ENCODE data around the gene GPR39. TPM values are rescaled to one million over a fixed set of nuclear protein-coding genes. Genes with fewer than 3 reads are reported as not detected.
A peak's percentile ranks its signal among the peaks of the same experiment; 100 is the strongest.

The GPR39 gene
- total RNA-seq, 2 donors from 2014 or later, result 0.37 TPM; not detected in 1

DNA sequence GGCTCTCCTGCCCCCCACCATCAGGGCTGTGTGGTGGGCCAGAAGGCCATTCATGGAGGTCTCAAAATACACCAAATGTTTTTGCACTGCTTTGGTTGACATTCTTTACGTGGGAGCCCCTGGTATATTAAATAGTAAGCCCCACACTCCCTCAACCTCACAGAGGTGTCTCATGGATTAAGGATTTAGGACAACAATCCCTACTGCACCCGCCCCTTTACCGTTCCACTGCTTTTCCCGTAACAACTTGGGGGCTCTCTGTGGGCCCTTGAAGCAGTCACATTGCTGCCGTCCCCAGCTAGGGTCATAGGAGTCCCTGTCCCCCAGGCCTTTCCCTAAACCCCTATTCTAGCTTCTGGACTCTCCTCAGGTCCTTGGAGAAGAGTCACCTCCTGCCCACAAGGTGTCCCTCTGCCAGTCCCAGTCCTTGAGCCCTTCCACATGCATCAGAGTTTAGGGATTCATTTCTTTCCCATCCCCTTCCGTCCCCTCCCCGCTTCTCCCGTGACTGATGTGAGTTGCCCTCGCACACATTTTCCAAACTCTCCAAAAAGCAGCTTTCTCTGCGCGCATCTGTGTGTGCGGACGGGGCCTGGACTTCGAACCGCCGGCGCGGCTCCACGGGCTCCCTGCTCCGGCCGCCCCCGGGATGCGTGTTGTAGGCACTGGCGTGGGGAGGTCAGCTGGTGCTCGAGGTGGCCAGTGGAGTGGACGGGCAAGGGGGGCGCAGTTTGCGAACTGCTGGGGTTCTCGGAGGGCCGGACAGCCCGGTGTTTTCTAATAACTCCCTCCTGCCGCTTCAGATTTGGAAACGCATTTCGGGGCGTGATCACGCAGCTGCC is 168.6 kb downstream of the GPR39 start:
- peak; percentile 73 for DNase-seq (ENCODE audit: low spot score)
- intact Hi-C loops (cut with DNase I), result no loop called here

DNA sequence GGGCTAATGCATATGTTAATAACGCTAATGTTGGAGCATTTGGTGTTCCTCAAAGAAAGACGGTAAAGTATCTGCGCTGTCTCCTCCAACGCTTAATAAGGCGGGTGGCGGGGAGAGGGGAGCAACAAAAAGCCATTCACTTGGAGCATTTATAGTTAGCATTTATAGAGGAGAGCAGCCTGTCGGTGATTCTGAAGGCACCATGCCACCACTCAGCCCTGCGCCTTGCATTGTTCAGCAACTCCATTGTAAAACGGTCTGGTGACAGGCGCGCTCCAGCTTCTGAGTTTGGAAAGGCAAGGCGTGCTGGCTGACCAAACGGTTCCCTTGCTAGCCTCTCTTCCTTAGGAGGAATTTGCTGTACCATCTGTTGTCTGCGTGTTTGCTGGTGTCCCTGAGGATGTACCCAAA is 169.5 kb downstream of the GPR39 start:
- DNase-seq (ENCODE audit: low spot score), result no peak
- intact Hi-C loops (cut with DNase I), result no loop called here

DNA sequence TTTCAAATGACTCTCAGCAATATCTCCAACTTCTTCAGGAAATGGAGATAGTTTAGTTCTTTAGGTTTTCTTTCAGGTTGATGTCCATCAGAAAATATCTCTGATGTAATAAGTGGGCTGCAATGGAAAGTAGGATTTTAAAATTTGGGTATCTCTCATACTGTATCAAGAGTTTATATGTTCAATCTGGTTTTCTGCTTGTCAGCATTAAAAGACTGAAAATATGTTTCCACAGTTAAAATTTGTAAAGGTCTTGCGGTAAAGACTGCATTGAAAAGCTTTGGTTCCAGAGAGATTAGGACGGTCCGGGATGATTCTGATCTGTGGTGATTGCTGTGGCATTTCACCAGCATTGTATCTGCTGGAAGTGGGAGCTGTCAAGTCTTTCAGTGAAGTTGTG is 170.2 kb downstream of the GPR39 start:
- intact Hi-C loops (cut with DNase I), result loop anchor here in 1 of 2 donors (1.0 kb wide), 1 partner anchor 15 kb away; no protein-coding TSS in a partner anchor
- no peak for DNase-seq (ENCODE audit: low spot score)

DNA sequence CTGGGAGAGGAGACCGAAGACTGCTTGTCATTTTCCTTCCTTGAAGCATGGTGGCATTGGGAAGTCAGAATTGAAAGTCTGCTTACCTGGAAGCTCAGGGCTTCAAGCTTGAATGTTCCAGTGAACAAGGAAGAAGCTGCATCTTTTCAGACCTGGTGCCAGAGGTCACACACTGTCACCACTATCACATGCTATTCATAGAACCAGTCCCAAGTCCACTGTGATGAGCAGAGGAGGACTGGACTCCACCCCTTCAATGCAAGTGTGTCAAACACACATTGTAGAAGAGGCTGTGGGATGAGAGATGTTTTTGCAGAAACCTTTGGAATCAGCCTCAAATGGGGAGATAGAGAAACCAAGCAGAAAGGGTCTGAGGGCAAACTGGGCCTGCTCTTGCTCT is 172.0 kb downstream of the GPR39 start:
- intact Hi-C loops (cut with DNase I), result no loop called here
- no peak for DNase-seq (ENCODE audit: low spot score)

- intact Hi-C loops (cut with DNase I), result no loop called here
- DNase-seq (ENCODE audit: low spot score), result no peak
These were observed 172.7 kb downstream of the GPR39 start for GRCh38 chr2:132589111-132589830.

GRCh38 chr2:132589966-132590365 is 173.4 kb downstream of the GPR39 start:
- intact Hi-C loops (cut with DNase I), result no loop called here
- DNase-seq (ENCODE audit: low spot score), result no peak

- intact Hi-C loops (cut with DNase I), result no loop called here
- DNase-seq (ENCODE audit: low spot score), result no peak
These were observed 176.6 kb downstream of the GPR39 start for GRCh38 chr2:132593171-132593570.

DNA sequence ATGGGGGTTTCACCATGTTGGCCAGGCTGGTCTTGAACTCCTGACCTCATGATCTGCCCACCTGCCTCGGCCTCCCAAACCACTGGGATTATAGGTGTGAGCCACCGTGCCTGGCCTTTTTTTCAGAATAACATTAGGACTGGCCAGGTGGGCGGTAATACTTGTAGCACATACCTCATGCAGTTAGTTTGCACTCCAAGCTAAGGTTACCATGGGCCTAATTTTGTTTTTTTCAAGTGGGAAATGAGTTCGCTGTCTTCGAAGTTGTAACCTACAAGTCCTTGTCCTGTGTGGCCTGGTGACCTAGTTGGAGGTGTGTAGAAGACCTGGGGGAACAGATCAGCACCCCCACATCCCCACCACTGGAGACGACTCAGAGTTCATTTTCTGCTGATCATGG is 178.6 kb downstream of the GPR39 start:
- intact Hi-C loops (cut with DNase I), result no loop called here
- no peak for DNase-seq (ENCODE audit: low spot score)

GRCh38 chr2:132595693-132596092 is 179.1 kb downstream of the GPR39 start:
- DNase-seq (ENCODE audit: low spot score), result no peak

GRCh38 chr2:132597166-132597565 is 180.6 kb downstream of the GPR39 start:
- intact Hi-C loops (cut with DNase I), result no loop called here
- DNase-seq (ENCODE audit: low spot score), result no peak

More at GRCh38 chr2:132595693-132596092, 179.1 kb downstream of the GPR39 start:
- intact Hi-C loops (cut with DNase I), result no loop called here

DNA sequence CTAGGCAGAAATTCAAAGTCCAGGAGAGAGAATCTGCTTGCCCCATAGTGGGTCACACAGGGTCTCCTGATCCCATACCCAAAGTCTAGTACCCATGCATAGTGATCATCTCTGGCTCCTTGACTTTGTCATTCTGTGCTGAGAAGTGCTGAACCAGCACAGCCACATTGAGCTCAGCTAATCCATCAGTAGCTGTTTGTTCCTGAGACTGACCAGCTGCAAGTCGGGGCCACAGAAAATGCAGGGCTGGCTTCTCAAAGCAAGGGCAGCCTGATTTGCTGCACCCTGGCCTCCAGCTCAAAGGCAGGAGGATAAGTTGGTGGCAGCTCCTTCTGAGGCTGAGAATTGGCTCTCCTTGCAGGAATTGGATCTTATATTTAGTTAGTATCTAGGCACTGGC is 181.2 kb downstream of the GPR39 start:
- intact Hi-C loops (cut with DNase I), result no loop called here
- no peak for DNase-seq (ENCODE audit: low spot score)

DNA sequence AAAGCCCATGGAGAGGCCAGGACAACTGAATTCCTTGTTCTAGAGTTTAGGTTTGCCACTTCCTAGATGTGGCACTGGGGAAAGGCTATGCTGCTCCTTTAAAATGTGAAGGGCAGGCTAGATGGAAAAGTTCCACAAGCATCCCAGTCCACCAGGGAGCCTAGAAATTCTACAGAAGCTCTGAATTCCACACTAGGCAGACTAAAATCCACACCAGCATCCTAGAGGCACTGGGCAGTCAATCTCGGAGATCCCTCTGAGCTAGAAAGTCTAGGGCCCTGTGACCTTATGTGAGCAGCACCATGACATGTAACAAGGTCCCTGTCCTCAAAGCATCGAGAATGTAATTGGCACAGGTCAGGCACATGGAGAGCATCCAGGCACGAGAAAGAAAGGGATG is 181.9 kb downstream of the GPR39 start:
- intact Hi-C loops (cut with DNase I), result no loop called here

DNA sequence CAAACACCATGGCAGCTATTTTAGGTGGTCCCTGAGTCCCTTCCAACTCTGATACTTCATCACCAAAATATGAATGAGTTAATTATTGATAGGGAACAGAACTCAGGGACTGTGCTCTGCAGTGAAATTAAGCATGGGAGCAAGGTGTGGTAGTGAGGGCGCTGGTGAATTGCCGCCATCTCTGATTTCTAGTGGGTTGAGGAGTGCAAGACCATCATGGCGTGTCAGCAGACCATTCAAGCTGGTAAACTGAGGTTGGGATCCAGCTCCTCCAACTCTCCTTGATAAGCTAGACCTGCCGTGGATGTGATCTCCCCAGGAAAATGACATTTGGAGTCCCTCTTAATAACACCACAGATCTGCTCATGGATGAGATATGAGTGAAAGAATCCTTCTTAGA is 183.0 kb downstream of the GPR39 start:
- DNase-seq (ENCODE audit: low spot score), result no peak
- intact Hi-C loops (cut with DNase I), result no loop called here

More for the DNA sequence above, 181.9 kb downstream of the GPR39 start:
- no peak for DNase-seq (ENCODE audit: low spot score)

- intact Hi-C loops (cut with DNase I), result no loop called here
- no peak for DNase-seq (ENCODE audit: low spot score)
These were observed 188.0 kb downstream of the GPR39 start for GRCh38 chr2:132604561-132604960.

DNA sequence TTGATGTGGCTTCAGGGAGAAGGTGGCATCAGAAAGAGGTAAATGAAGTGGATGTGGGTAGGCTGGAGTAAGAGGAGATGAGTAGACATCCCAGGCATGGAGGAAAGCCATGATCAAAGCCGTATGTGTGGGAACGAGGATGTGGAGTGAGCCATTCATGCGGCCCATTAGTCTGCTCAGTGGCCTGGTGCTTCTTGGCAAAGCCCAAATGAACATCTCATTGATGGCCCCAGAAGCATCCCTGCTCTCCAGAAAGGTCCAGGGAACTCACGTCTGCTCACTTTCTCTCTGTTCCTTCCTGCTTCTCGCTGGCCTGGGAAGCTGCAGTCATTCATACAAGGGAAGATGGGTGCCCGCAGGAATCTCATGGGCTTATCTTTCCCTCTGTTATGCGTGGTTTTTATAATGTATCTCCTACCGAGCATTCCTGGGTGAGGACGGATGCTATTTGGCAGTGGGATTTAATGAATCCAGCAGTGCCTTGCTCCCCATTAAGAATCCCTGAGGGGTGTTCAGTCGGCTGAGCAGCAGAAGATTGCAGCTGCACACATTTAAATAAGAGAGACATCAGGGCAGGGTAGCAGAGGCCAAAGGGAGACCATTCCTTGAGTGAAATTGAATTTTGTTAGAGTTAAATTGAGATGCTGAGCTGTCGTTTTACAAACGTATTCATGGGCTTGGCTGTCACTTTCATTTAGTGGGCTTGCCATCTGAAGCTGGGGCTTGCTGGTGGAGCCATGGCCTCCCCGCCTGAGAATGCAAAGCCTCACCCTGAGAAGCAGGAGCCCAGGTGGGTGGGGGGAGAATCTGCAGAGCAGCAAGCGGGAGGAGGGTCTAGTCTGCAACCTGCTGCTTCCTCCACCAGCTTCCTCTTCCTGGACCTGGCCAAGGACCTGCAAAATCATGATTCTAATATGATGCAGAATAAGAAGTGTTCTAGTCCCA is 188.9 kb downstream of the GPR39 start:
- peak; percentile 40 for DNase-seq (ENCODE audit: low spot score)
- intact Hi-C loops (cut with DNase I), result no loop called here

GRCh38 chr2:132606649-132607048 is 190.0 kb downstream of the GPR39 start:
- no peak for DNase-seq (ENCODE audit: low spot score)
- intact Hi-C loops (cut with DNase I), result no loop called here

GRCh38 chr2:132607426-132608090 is 191.0 kb downstream of the GPR39 start:
- DNase-seq (ENCODE audit: low spot score), result no peak
- intact Hi-C loops (cut with DNase I), result no loop called here

- no peak for DNase-seq (ENCODE audit: low spot score)
- intact Hi-C loops (cut with DNase I), result no loop called here
These were observed 191.7 kb downstream of the GPR39 start for GRCh38 chr2:132608311-132608710.
